Esophagus (tissue), 2 donors: Measurements from ENCODE around the gene FSHB. TPM values are rescaled to one million over a fixed set of nuclear protein-coding genes. Genes with fewer than 3 reads are reported as not detected.
"Not testable (repeated sequence)": the region's sequence is repeated elsewhere in the genome, so short reads cannot be mapped to it uniquely, and the experiment has no call there.

Source experiments
- H3K27ac ChIP-seq, 2 donors: one replicate each; pipeline ENCODE4 v1.5.1; 2013; ENCODE audit warnings: low read depth in 2 of 2, mild to moderate bottlenecking in 2 of 2, inconsistent platforms in 1 of 2, low read length in 1 of 2, moderate library complexity in 1 of 2
- H3K27me3 ChIP-seq, 2 donors: one replicate each; pipeline ENCODE4 v1.6.1; 2013; ENCODE audit warnings: low read length in 2 of 2, control low read depth in 1 of 2, mild to moderate bottlenecking in 1 of 2; ENCODE audit not compliant: insufficient read depth in 2 of 2, control insufficient read depth in 1 of 2
- H3K36me3 ChIP-seq, 2 donors: one replicate each; pipeline ENCODE4 v1.6.1; 2013; ENCODE audit warnings: low read length in 1 of 2; ENCODE audit not compliant: control insufficient read depth in 2 of 2, insufficient read depth in 2 of 2
- H3K4me1 ChIP-seq, 2 donors: one replicate each; pipeline ENCODE4 v1.6.1; 2013; ENCODE audit warnings: low read length in 1 of 2; ENCODE audit not compliant: control insufficient read depth in 2 of 2, insufficient read depth in 2 of 2
- H3K4me3 ChIP-seq, 2 donors: one replicate each; pipeline ENCODE4 v1.5.1; 2013; ENCODE audit warnings: low read length in 2 of 2, mild to moderate bottlenecking in 2 of 2, low read depth in 1 of 2, moderate library complexity in 1 of 2
- H3K9me3 ChIP-seq, 2 donors: one replicate each; pipeline ENCODE4 v1.6.1; 2013; ENCODE audit warnings: mild to moderate bottlenecking in 2 of 2, low read depth in 1 of 2, low read length in 1 of 2, moderate library complexity in 1 of 2; ENCODE audit not compliant: control insufficient read depth in 2 of 2, insufficient read depth in 1 of 2
- WGBS, 2 donors: extraction: QIAGEN DNeasy Blood & Tissue Kit; methylation state at CpG; one replicate each; pipeline ENCODE4 v1.1.7; 2013; 5-methylcytosine and 5-hydroxymethylcytosine counted together
- polyA plus RNA-seq, 2 donors: library from polyadenylated mRNA; stranded (reverse); fragments of 200-250 nt; gene quantifications; one replicate each; pipeline ENCODE4 v1.2.3, GENCODE V29; 2013
- donor health status: healthy with polysubstance abuse.
- donor health status: Bipolar disorder and iron deficiency.

The FSHB gene
- not detected for polyA plus RNA-seq

GRCh38 chr11:30230714-30231113, at the start of gene FSHB:
Gene FSHB (plus strand): TSS chr11:30231014. CDS start chr11:30231903, 889 bp downstream.
- WGBS, 2 donors = 65 to 72% methylated on average over 3 of the region's 3 CpGs
- H3K9me3 ChIP-seq = peaks cover 3 to 9% of the 10 kb centered on the region in 2 donors
- H3K36me3 ChIP-seq = no peaks in the 10 kb centered on the region
- no peak within 1 kb of the TSS for H3K27ac ChIP-seq
- H3K27me3 ChIP-seq = no peaks in the 10 kb centered on the region
- H3K4me1 ChIP-seq = no peaks in the 10 kb centered on the region
- no peak within 1 kb of the TSS for H3K4me3 ChIP-seq

GRCh38 chr11:30186748-30187147, 44.1 kb upstream of the FSHB start:
- 76 to 85% methylated on average over 3 of the region's 3 CpGs for WGBS, 2 donors
- H3K4me1 ChIP-seq = no peaks in the 10 kb centered on the region
- H3K27ac ChIP-seq = no peak overlapping the region
- H3K27me3 ChIP-seq = no peaks in the 10 kb centered on the region
- H3K9me3 ChIP-seq = no peaks in the 10 kb centered on the region
- H3K4me3 ChIP-seq = no peak overlapping the region
- no peaks in the 10 kb centered on the region for H3K36me3 ChIP-seq

- Histone ChIP-seq H3K9me3 (no peaks in the 10 kb centered on the region), H3K4me3 (no peak overlapping the region), H3K27me3 (no peaks in the 10 kb centered on the region), H3K4me1 (no peaks in the 10 kb centered on the region), H3K36me3 (no peaks in the 10 kb centered on the region), H3K27ac (no peak overlapping the region)
These were observed 38.2 kb upstream of the FSHB start for GRCh38 chr11:30192620-30193019.

- Histone ChIP-seq H3K36me3 (no peaks in the 10 kb centered on the region), H3K9me3 (no peaks in the 10 kb centered on the region), H3K4me1 (no peaks in the 10 kb centered on the region), H3K4me3 (no peak overlapping the region), H3K27me3 (no peaks in the 10 kb centered on the region), H3K27ac (no peak overlapping the region)
- 18 to 23% methylated on average over 6 of the region's 6 CpGs for WGBS, 2 donors
These were observed 34.2 kb upstream of the FSHB start for GRCh38 chr11:30196400-30197206.

- Histone ChIP-seq H3K27ac (no peak overlapping the region), H3K36me3 (no peaks in the 10 kb centered on the region), H3K4me3 (no peak overlapping the region), H3K4me1 (no peaks in the 10 kb centered on the region), H3K27me3 (no peaks in the 10 kb centered on the region), H3K9me3 (no peaks in the 10 kb centered on the region)
- WGBS, 2 donors = 62 to 75% methylated on average over 2 of the region's 2 CpGs
These were observed 32.9 kb upstream of the FSHB start for GRCh38 chr11:30197869-30198268.

- WGBS, 2 donors = 88 to 89% methylated on average over 6 of the region's 6 CpGs
- not testable (repeated sequence) for H3K36me3 ChIP-seq, H3K27me3 ChIP-seq, H3K9me3 ChIP-seq, H3K4me1 ChIP-seq, H3K27ac ChIP-seq, H3K4me3 ChIP-seq
These were observed 27.8 kb upstream of the FSHB start for GRCh38 chr11:30202989-30203388.

- no peak overlapping the region for H3K4me3 ChIP-seq
- no peak overlapping the region for H3K27ac ChIP-seq
- H3K27me3 ChIP-seq = no peaks in the 10 kb centered on the region
- no peaks in the 10 kb centered on the region for H3K36me3 ChIP-seq
- no peaks in the 10 kb centered on the region for H3K4me1 ChIP-seq
- H3K9me3 ChIP-seq = no peaks in the 10 kb centered on the region
- 63 to 71% methylated on average over 1 of the region's 1 CpG for WGBS, 2 donors
These were observed 27.0 kb upstream of the FSHB start for GRCh38 chr11:30203850-30204249.

GRCh38 chr11:30206249-30206996, 24.4 kb upstream of the FSHB start:
- no peaks in the 10 kb centered on the region for H3K9me3 ChIP-seq
- H3K4me1 ChIP-seq = no peaks in the 10 kb centered on the region
- 65 to 68% methylated on average over 5 of the region's 5 CpGs for WGBS, 2 donors
- no peaks in the 10 kb centered on the region for H3K27me3 ChIP-seq
- no peak overlapping the region for H3K4me3 ChIP-seq
- no peaks in the 10 kb centered on the region for H3K36me3 ChIP-seq
- H3K27ac ChIP-seq = no peak overlapping the region

GRCh38 chr11:30210357-30210756, 20.5 kb upstream of the FSHB start:
- H3K27me3 ChIP-seq = no peaks in the 10 kb centered on the region
- no peak overlapping the region for H3K4me3 ChIP-seq
- no peaks in the 10 kb centered on the region for H3K4me1 ChIP-seq
- H3K27ac ChIP-seq = no peak overlapping the region
- 39 to 51% methylated on average over 2 of the region's 2 CpGs for WGBS, 2 donors
- H3K9me3 ChIP-seq = no peaks in the 10 kb centered on the region
- H3K36me3 ChIP-seq = no peaks in the 10 kb centered on the region

- 36 to 40% methylated on average over 2 of the region's 2 CpGs for WGBS, 2 donors
- no peaks in the 10 kb centered on the region for H3K9me3 ChIP-seq
- no peaks in the 10 kb centered on the region for H3K4me1 ChIP-seq
These were observed 14.3 kb upstream of the FSHB start for GRCh38 chr11:30216534-30216933.

More at GRCh38 chr11:30216534-30216933, 14.3 kb upstream of the FSHB start:
- Histone ChIP-seq H3K36me3 (no peaks in the 10 kb centered on the region), H3K4me3 (no peak overlapping the region), H3K27me3 (no peaks in the 10 kb centered on the region), H3K27ac (no peak overlapping the region)
